ENCODE results near the gene PRORP. TPM values are rescaled to one million over a fixed set of nuclear protein-coding genes. Genes with fewer than 3 reads are reported as not detected.

PRORP gene
- total and polyA plus RNA-seq, 2 donors (not counting 3 experiments of a cell fraction or from before 2014, with no cell fraction given), result 28.8 to 36.9 TPM

DNA sequence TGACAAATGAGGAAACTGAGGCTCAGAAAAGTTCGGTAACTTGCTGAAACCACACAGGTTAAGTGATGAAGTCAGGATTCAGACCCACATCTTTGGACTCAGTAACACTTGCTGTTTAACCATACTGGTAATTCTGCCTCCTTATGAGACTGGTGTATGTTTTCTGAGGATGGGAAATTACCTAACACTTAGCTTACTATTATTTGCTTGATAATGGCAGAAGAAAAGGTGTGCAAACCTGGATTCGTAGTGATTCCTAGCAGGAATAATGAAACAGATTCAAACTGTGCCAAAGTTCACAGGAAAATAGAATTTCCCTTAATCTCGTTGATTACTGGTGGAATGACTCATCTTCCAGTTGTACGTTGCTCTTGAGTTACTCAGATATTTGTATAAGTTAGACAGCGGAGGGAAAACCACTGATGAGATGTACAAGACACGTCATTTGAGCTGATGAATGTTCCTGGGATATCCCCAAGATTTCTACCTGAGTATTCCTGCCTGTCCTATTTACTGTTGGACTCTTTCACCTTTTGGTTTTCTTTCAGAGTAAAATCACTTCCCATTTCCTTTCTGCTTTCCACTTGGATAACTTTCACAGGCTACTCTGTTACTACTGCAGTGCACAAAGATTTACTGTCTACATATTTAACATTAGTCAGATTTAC lies 37.5 kb downstream of the PRORP start:
- Histone ChIP-seq H3K4me2 (ENCODE audit: insufficient read depth, low read length) (peak overlapping the region; percentile 85), H3K36me3 (ENCODE audit: control insufficient read depth in 2 of 2, extremely low read depth in 1 of 2, insufficient read depth in 2 of 2, low read length in 2 of 2) (no peaks in the 10 kb centered on the region), H3K9ac (replicated peaks; ENCODE audit: extremely low read depth, insufficient read depth, low read length) (no peak overlapping the region), H3K9me3 (replicated peaks; ENCODE audit: control insufficient read depth, insufficient read depth, low read length) (no peaks in the 10 kb centered on the region), H3K4me1 (ENCODE audit: control insufficient read depth, extremely low read depth, insufficient read depth, low read length) (peaks cover 31% of the 10 kb centered on the region), H3K4me3 (replicated peaks in 1 of 3; ENCODE audit: insufficient read depth in 1 of 3, low read depth in 1 of 3, low read length in 3 of 3) (peak overlapping the region in 1 of 3 experiments; percentile 5), H4K20me1 (replicated peaks; ENCODE audit: control insufficient read depth, extremely low read depth, insufficient read depth, low read length) (peaks cover 2% of the 10 kb centered on the region), H3K79me2 (ENCODE audit: control insufficient read depth, insufficient read depth, low read length) (no peaks in the 10 kb centered on the region), H3K27me3 (ENCODE audit: control insufficient read depth in 2 of 2, insufficient read depth in 2 of 2, low read length in 2 of 2) (no peaks in the 10 kb centered on the region), H3K9me1 (replicated peaks; ENCODE audit: control insufficient read depth, extremely low read depth, insufficient read depth, low read length) (no peaks in the 10 kb centered on the region), H3K27ac (ENCODE audit: insufficient read depth, low read depth, low read length) (peak overlapping the region; percentile 52), H2AFZ (ENCODE audit: low read depth, low read length) (no peak overlapping the region)
- intact Hi-C loops (cut with micrococcal nuclease), result no loop called here
- POLR2A ChIA-PET, result no interaction called here
- TF ChIP-seq, protein P1, sequence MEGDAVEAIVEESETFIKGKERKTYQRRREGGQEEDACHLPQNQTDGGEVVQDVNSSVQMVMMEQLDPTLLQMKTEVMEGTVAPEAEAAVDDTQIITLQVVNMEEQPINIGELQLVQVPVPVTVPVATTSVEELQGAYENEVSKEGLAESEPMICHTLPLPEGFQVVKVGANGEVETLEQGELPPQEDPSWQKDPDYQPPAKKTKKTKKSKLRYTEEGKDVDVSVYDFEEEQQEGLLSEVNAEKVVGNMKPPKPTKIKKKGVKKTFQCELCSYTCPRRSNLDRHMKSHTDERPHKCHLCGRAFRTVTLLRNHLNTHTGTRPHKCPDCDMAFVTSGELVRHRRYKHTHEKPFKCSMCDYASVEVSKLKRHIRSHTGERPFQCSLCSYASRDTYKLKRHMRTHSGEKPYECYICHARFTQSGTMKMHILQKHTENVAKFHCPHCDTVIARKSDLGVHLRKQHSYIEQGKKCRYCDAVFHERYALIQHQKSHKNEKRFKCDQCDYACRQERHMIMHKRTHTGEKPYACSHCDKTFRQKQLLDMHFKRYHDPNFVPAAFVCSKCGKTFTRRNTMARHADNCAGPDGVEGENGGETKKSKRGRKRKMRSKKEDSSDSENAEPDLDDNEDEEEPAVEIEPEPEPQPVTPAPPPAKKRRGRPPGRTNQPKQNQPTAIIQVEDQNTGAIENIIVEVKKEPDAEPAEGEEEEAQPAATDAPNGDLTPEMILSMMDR (IDR thresholded peaks at IDR 0.05; ENCODE audit: extremely low read depth in 1 of 2, insufficient read depth in 1 of 2, low read depth in 1 of 2, low read length in 2 of 2), result no peak
- TF ChIP-seq, protein P2, sequence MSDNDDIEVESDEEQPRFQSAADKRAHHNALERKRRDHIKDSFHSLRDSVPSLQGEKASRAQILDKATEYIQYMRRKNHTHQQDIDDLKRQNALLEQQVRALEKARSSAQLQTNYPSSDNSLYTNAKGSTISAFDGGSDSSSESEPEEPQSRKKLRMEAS (IDR thresholded peaks at IDR 0.05; ENCODE audit: insufficient read depth, insufficient read length), result no peak
- TF ChIP-seq EZH2 (IDR thresholded peaks at IDR 0.05; ENCODE audit: borderline replicate concordance, low read depth, low read length, severe bottlenecking), result no peak
- TF ChIP-seq POLR2A (IDR thresholded peaks at IDR 0.05; ENCODE audit: low read depth, low read length), result no peak
- peak; percentile 51 for TF ChIP-seq POLR2AphosphoS5 (IDR thresholded peaks at IDR 0.05; ENCODE audit: insufficient read depth, low read depth, low read length)
- peak; percentile 97 for TF ChIP-seq FOS (IDR thresholded peaks at IDR 0.05; ENCODE audit: borderline replicate concordance, insufficient read depth, low read length)
- TF ChIP-seq MYC (IDR thresholded peaks at IDR 0.05; ENCODE audit: low read depth, low read length), result no peak
- peak; percentile 53 for TF ChIP-seq GATA2 (IDR thresholded peaks at IDR 0.05; ENCODE audit: insufficient read depth, insufficient read length, low read depth, low read length)
- peak; percentile 91 for TF ChIP-seq JUN (IDR thresholded peaks at IDR 0.05; ENCODE audit: borderline replicate concordance, insufficient read depth, insufficient read length, low read depth)
- peak; percentile 90 for DNase-seq (ENCODE audit: low read depth, low spot score)
- FAIRE-seq, result peak; percentile 85
- no TSS peak for BruUV-seq (replicated peaks)
- CTCF ChIA-PET, result interaction anchor here (0.8 to 1.6 kb wide), 5 partner anchors 10 to 55 kb away, joined by 3 to 5 read pairs (median 4); no protein-coding TSS in a partner anchor
- dilution Hi-C loops (cut with MboI; ENCODE audit: extremely low pct_ligation_motif_present, low sequenced_read_pairs), result no loop called here
